D721Med (cell line): ENCODE measurements around the gene NIPAL3.
"Not testable (repeated sequence)": the region's sequence is repeated elsewhere in the genome, so short reads cannot be mapped to it uniquely, and the experiment has no call there.

ENCODE experiments used
- DNase-seq: peaks from one replicate; pipeline ENCODE4 v3.0.0; 2011; ENCODE audit warnings: low spot score; ENCODE audit not compliant: insufficient read length
- FAIRE-seq: peaks from 2 replicates; lab custom pipeline; 2011; peaks lifted over from hg19 to GRCh38; lab: Jason Lieb, UNC
- TF ChIP-seq, protein P1 (sequence below): IDR thresholded peaks from 2 replicates; pipeline ENCODE4 v1.5.1; 2012; ENCODE audit warnings: mild to moderate bottlenecking, control low read depth; ENCODE audit not compliant: insufficient read depth; ENCODE audit errors: missing control alignments

NIPAL3 gene

DNA sequence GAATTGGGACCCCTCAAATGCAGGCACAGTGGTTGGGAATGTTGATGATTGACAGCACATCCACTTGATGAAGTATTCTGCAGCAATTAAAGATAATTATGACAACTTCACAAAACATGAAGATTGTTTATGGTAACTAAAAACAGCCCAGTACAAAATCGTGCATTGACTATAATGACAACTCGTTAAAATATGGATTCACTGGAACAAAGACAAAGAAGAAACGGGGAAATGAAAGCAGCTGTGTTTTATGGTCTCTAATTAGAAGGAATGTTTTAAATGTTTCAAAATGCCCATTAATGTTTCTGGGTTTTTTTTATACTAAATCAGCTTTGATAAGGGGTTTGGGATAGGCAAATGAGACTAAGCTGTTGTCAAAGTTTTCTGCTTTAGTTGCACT is 36.1 kb downstream of the NIPAL3 start:
- DNase-seq, result no peak
- no peak for FAIRE-seq
- TF ChIP-seq, protein P1, sequence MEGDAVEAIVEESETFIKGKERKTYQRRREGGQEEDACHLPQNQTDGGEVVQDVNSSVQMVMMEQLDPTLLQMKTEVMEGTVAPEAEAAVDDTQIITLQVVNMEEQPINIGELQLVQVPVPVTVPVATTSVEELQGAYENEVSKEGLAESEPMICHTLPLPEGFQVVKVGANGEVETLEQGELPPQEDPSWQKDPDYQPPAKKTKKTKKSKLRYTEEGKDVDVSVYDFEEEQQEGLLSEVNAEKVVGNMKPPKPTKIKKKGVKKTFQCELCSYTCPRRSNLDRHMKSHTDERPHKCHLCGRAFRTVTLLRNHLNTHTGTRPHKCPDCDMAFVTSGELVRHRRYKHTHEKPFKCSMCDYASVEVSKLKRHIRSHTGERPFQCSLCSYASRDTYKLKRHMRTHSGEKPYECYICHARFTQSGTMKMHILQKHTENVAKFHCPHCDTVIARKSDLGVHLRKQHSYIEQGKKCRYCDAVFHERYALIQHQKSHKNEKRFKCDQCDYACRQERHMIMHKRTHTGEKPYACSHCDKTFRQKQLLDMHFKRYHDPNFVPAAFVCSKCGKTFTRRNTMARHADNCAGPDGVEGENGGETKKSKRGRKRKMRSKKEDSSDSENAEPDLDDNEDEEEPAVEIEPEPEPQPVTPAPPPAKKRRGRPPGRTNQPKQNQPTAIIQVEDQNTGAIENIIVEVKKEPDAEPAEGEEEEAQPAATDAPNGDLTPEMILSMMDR, result no peak

DNA sequence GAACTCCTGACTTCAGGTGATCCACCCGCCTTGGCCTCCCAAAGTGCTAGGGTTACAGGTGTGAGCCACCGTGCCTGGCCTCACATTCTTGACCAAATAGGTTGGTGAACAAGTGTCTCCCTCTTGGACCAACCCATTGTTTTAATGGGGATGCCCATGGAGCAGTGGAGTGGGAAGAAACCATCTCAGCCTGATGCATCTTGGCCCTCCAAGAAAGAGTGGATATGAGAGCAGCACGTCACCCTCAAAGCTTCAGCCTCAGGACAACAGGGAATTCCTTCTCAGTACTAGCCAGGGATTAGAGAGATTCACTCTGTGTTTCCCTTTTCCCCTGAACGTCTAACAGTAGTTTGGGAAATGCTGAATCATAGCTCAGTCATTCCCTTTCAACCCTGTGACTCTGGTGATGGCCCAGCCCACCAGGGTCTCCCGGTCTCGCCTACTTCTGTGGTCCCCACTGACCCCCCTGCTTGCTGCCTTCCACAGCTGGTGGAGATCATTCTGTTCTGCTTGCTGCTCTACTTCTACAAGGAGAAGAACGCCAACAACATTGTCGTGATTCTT is 37.4 kb downstream of the NIPAL3 start:
- TF ChIP-seq, protein P1, result no peak
- no peak for DNase-seq
- no peak for FAIRE-seq

GRCh38 chr1:24454673-24455072 is 39.1 kb downstream of the NIPAL3 start:
- TF ChIP-seq, protein P1, result no peak
- no peak for DNase-seq
- FAIRE-seq, result no peak

DNA sequence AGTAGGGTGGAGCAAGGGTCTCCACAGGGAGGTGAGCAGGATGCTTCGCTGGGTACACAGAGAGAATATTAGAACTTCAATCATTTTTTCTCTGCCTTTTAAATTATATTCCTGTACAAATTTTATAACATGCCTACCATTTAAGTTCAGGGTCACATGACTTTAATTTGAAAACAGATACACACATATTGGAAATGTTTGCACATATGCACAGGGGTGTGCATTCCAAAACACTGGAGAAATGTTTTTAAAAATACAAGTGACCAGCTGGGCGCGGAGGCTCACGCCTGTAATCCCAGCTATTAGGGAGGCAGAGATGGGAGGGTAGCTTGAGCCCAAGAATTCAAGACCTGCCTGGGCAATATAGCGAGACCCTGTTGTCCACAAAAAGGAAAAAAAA is 39.7 kb downstream of the NIPAL3 start:
- TF ChIP-seq, protein P1, result no peak
- no peak for DNase-seq
- no peak for FAIRE-seq

- DNase-seq, result no peak
- TF ChIP-seq, protein P1, result no peak
- no peak for FAIRE-seq
Observed at GRCh38 chr1:24457866-24458265, 42.3 kb downstream of the NIPAL3 start.

- DNase-seq (no peak), FAIRE-seq (no peak)
- TF ChIP-seq, protein P1, result no peak
Observed at GRCh38 chr1:24459551-24460266, 44.1 kb downstream of the NIPAL3 start.

GRCh38 chr1:24462128-24462527 is 46.5 kb downstream of the NIPAL3 start:
- not testable (repeated sequence) for FAIRE-seq, DNase-seq
